Peyer's patch (tissue), 4 donors: ENCODE results near the gene KCTD2. TPM values are rescaled to one million over a fixed set of nuclear protein-coding genes. Genes with fewer than 3 reads are reported as not detected.

Experiments used
- DNase-seq, 3 donors: peaks; one replicate each; pipeline ENCODE4 v3.0.0-alpha.2; 2017 to 2019
- H3K27ac ChIP-seq, 4 donors: fragments of 200-600 bp; sonication (generic); one replicate each; pipeline ENCODE4 v1.5.1; 2016 to 2019
- H3K27me3 ChIP-seq, 2 donors: fragments of 200-600 bp; sonication (generic); one replicate each; pipeline ENCODE4 v1.5.1; 2019
- H3K36me3 ChIP-seq, 3 donors: fragments of 200-600 bp; sonication (generic); one replicate each; pipeline ENCODE4 v1.5.1; 2016 to 2019
- H3K4me1 ChIP-seq, 4 donors: fragments of 200-600 bp; sonication (generic); one replicate each; pipeline ENCODE4 v1.5.1; 2016 to 2019
- H3K4me3 ChIP-seq, 4 donors: fragments of 200-600 bp; sonication (generic); 1 replicate in 3 of 4; 2 replicates in 1 of 4; pipeline ENCODE4 v1.5.1; 2016 to 2019; ENCODE audit warnings: mild to moderate bottlenecking in 1 of 4
- H3K9me3 ChIP-seq, 4 donors: fragments of 200-600 bp; sonication (generic); one replicate each; pipeline ENCODE4 v1.5.1; 2016 to 2019; ENCODE audit warnings: mild to moderate bottlenecking in 1 of 4
- CTCF ChIP-seq, 6 experiments: fragments of 450-650 bp in 4 of 6; fragments of 200-600 bp in 2 of 6; sonication (generic) in 1 of 6; IDR thresholded peaks; one replicate each; pipeline ENCODE4 v1.5.1; 2017 to 2019; ENCODE audit warnings: antibody characterized with exemption in 6 of 6, mild to moderate bottlenecking in 3 of 6, moderate library complexity in 1 of 6
- POLR2A ChIP-seq, 2 donors: fragments of 450-650 bp; IDR thresholded peaks; one replicate each; pipeline ENCODE4 v1.5.1; 2017; ENCODE audit warnings: antibody characterized with exemption in 2 of 2, mild to moderate bottlenecking in 2 of 2, moderate library complexity in 2 of 2
- total RNA-seq, 4 donors: library from RNA; depleted of rRNA; stranded (reverse); fragments of >200 nt; gene quantifications; one replicate each; pipeline ENCODE4 v1.1.0, GENCODE V29; 2016

The KCTD2 gene
- total RNA-seq, 4 donors from 2014 or later, result 14.9 to 23.5 (median 20.4) TPM

GRCh38 chr17:75009139-75009724, 37.8 kb upstream of the KCTD2 start:
- H3K27ac ChIP-seq, result no peak overlapping the region
- peaks cover 0 to 6% (median 0%) of the 10 kb centered on the region in 3 donors for H3K36me3 ChIP-seq
- TF ChIP-seq CTCF (IDR thresholded peaks at IDR 0.05) (no peak), POLR2A (IDR thresholded peaks at IDR 0.05) (no peak)
- H3K9me3 ChIP-seq, result no peaks in the 10 kb centered on the region
- DNase-seq, result no peak
- H3K27me3 ChIP-seq, result no peaks in the 10 kb centered on the region
- peaks cover 0 to 23% (median 7%) of the 10 kb centered on the region in 4 donors for H3K4me1 ChIP-seq
- H3K4me3 ChIP-seq, result no peak overlapping the region

- DNase-seq, result peak in 2 of 3 donors; percentile 52 to 59
These were observed 36.2 kb upstream of the KCTD2 start for GRCh38 chr17:75010683-75011400.

GRCh38 chr17:75011401-75012095, 35.5 kb upstream of the KCTD2 start:
- Histone ChIP-seq H3K27ac (peak overlapping the region; percentile 59 to 88 (median 80)), H3K4me3 (peak overlapping the region in 2 of 4 donors; percentile 92 to 94)

More at GRCh38 chr17:75010683-75011400, 36.2 kb upstream of the KCTD2 start:
- no peaks in the 10 kb centered on the region for H3K36me3 ChIP-seq
- peak overlapping the region in 2 of 4 donors; percentile 74 to 88 for H3K27ac ChIP-seq
- H3K9me3 ChIP-seq, result no peaks in the 10 kb centered on the region
- H3K4me3 ChIP-seq, result no peak overlapping the region
- H3K4me1 ChIP-seq, result peaks cover 0 to 23% (median 7%) of the 10 kb centered on the region in 4 donors
- TF ChIP-seq CTCF (IDR thresholded peaks at IDR 0.05) (no peak), POLR2A (IDR thresholded peaks at IDR 0.05) (no peak)
- no peaks in the 10 kb centered on the region for H3K27me3 ChIP-seq

GRCh38 chr17:75012096-75012345, 35.0 kb upstream of the KCTD2 start:
- H3K4me3 ChIP-seq, result peak overlapping the region; percentile 82 to 94 (median 88)
- H3K27ac ChIP-seq, result peak overlapping the region; percentile 59 to 88 (median 80)
- TF ChIP-seq CTCF (IDR thresholded peaks at IDR 0.05) (no peak), POLR2A (IDR thresholded peaks at IDR 0.05) (no peak)
- no peak for DNase-seq
- H3K36me3 ChIP-seq, result peaks cover 0 to 7% (median 0%) of the 10 kb centered on the region in 3 donors
- no peaks in the 10 kb centered on the region for H3K27me3 ChIP-seq
- peaks cover 0 to 23% (median 7%) of the 10 kb centered on the region in 4 donors for H3K4me1 ChIP-seq
- H3K9me3 ChIP-seq, result no peaks in the 10 kb centered on the region

More at GRCh38 chr17:75011401-75012095, 35.5 kb upstream of the KCTD2 start:
- Histone ChIP-seq H3K27me3 (no peaks in the 10 kb centered on the region), H3K4me1 (peaks cover 0 to 23% (median 7%) of the 10 kb centered on the region in 4 donors), H3K9me3 (no peaks in the 10 kb centered on the region), H3K36me3 (peaks cover 0 to 2% (median 0%) of the 10 kb centered on the region in 3 donors)
- DNase-seq, result peak; percentile 18 to 61 (median 53)
- no peak for TF ChIP-seq POLR2A (IDR thresholded peaks at IDR 0.05)
- TF ChIP-seq CTCF (IDR thresholded peaks at IDR 0.05), result no peak

- H3K4me3 ChIP-seq, result peak within 1 kb of the TSS; percentile 82 to 94 (median 88)
- peak within 1 kb of the TSS; percentile 59 to 88 (median 80) for H3K27ac ChIP-seq
- peaks cover 0 to 12% (median 0%) of the 10 kb centered on the region in 3 donors for H3K36me3 ChIP-seq
- H3K9me3 ChIP-seq, result no peaks in the 10 kb centered on the region
- H3K4me1 ChIP-seq, result peaks cover 0 to 23% (median 7%) of the 10 kb centered on the region in 4 donors
- DNase-seq, result peak; percentile 73 to 89 (median 87)
- no peaks in the 10 kb centered on the region for H3K27me3 ChIP-seq
- TF ChIP-seq CTCF (IDR thresholded peaks at IDR 0.05) (peak; percentile 20 to 77 (median 54)), POLR2A (IDR thresholded peaks at IDR 0.05) (no peak)
These were observed 34.5 kb upstream of the KCTD2 start, which contains the start of gene MRPL58 for GRCh38 chr17:75012346-75013091. MRPL58 (plus strand) TSS chr17:75012670; CDS start chr17:75012687, 17 bp downstream.
